ENCODE measurements around the gene B3GNT2. TPM values are rescaled to one million over a fixed set of nuclear protein-coding genes. Genes with fewer than 3 reads are reported as not detected.

The B3GNT2 gene
- polyA plus RNA-seq, 1 experiment = 9.4 TPM

GRCh38 chr2:62163106-62163831 lies 32.6 kb upstream of the B3GNT2 start:
- H3K36me3 ChIP-seq (ENCODE audit: control insufficient read depth, insufficient read depth, low read length) = no peaks in the 10 kb centered on the region
- TF ChIP-seq, protein P1, sequence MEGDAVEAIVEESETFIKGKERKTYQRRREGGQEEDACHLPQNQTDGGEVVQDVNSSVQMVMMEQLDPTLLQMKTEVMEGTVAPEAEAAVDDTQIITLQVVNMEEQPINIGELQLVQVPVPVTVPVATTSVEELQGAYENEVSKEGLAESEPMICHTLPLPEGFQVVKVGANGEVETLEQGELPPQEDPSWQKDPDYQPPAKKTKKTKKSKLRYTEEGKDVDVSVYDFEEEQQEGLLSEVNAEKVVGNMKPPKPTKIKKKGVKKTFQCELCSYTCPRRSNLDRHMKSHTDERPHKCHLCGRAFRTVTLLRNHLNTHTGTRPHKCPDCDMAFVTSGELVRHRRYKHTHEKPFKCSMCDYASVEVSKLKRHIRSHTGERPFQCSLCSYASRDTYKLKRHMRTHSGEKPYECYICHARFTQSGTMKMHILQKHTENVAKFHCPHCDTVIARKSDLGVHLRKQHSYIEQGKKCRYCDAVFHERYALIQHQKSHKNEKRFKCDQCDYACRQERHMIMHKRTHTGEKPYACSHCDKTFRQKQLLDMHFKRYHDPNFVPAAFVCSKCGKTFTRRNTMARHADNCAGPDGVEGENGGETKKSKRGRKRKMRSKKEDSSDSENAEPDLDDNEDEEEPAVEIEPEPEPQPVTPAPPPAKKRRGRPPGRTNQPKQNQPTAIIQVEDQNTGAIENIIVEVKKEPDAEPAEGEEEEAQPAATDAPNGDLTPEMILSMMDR (IDR thresholded peaks at IDR 0.05; ENCODE audit: insufficient read depth, low read depth, low read length) = no peak
- H3K4me3 ChIP-seq (ENCODE audit: low read depth, low read length) = no peak overlapping the region
- ChIA-PET CTCF (interaction anchor here (0.9 to 1.6 kb wide), 3 partner anchors 15 to 58 kb away, joined by 3 to 4 read pairs (median 3); no protein-coding TSS in a partner anchor), POLR2A (no interaction called here)
- no peak for DNase-seq (ENCODE audit: low read depth)
- H3K27me3 ChIP-seq (ENCODE audit: control insufficient read depth, insufficient read depth, low read length) = no peaks in the 10 kb centered on the region

GRCh38 chr2:62163834-62164233 lies 32.1 kb upstream of the B3GNT2 start:
- CTCF ChIA-PET = interaction anchor here (0.9 to 1.6 kb wide), 3 partner anchors 15 to 58 kb away, joined by 3 to 4 read pairs (median 3); no protein-coding TSS in a partner anchor
- DNase-seq (ENCODE audit: low read depth) = no peak
- TF ChIP-seq, protein P1 (IDR thresholded peaks at IDR 0.05; ENCODE audit: insufficient read depth, low read depth, low read length) = no peak
- POLR2A ChIA-PET = no interaction called here
- Histone ChIP-seq H3K27me3 (ENCODE audit: control insufficient read depth, insufficient read depth, low read length) (no peaks in the 10 kb centered on the region), H3K36me3 (ENCODE audit: control insufficient read depth, insufficient read depth, low read length) (no peaks in the 10 kb centered on the region), H3K4me3 (ENCODE audit: low read depth, low read length) (no peak overlapping the region)

DNA sequence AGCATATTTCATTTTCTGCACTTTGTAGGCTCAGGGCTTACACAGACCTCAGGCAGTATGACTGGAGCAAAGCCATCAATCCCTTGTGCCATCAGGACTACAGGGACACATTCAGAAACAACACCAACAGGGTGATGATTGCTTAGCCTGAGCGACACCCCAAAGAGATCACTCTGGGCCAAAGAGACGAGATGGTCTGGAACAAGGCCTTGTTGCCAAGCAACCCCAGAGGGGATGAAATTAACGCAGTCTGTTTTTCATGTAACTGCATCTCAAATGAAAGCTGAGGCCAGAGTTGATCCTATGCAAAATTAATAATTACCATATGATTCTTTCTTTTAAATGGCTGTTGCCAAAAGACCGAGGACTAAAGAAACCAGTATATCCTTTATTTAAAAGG lies 20.2 kb upstream of the B3GNT2 start:
- no peak for DNase-seq (ENCODE audit: low read depth)
- Histone ChIP-seq H3K36me3 (ENCODE audit: control insufficient read depth, insufficient read depth, low read length) (no peaks in the 10 kb centered on the region), H3K27me3 (ENCODE audit: control insufficient read depth, insufficient read depth, low read length) (no peaks in the 10 kb centered on the region), H3K4me3 (ENCODE audit: low read depth, low read length) (no peak overlapping the region)
- TF ChIP-seq, protein P1 (IDR thresholded peaks at IDR 0.05; ENCODE audit: insufficient read depth, low read depth, low read length) = no peak
- CTCF ChIA-PET = interaction anchor here (0.6 kb wide), 1 partner anchor 165 kb away, joined by 3 read pairs; no protein-coding TSS in a partner anchor
- POLR2A ChIA-PET = no interaction called here

DNA sequence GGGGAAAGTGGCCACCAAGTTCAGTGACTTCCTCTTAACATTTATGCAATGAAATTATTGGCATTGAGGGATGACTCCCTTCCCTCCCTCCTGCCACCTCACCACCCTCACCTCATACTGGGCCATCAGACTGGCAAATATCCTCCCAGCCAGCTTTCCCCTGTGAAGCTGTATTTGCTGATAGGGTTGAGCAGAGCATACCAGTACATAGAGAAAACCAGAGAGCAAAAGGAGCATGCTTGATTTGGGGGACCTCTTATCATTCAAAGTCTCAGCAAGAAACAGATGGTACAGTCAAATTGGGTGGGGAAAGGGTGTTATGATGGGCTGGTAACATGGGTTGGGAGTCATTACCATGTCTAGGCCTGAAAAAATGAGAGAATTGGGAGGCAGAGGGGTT lies 19.1 kb upstream of the B3GNT2 start:
- ChIA-PET POLR2A (no interaction called here), CTCF (no interaction called here)
- TF ChIP-seq, protein P1 (IDR thresholded peaks at IDR 0.05; ENCODE audit: insufficient read depth, low read depth, low read length) = no peak

DNA sequence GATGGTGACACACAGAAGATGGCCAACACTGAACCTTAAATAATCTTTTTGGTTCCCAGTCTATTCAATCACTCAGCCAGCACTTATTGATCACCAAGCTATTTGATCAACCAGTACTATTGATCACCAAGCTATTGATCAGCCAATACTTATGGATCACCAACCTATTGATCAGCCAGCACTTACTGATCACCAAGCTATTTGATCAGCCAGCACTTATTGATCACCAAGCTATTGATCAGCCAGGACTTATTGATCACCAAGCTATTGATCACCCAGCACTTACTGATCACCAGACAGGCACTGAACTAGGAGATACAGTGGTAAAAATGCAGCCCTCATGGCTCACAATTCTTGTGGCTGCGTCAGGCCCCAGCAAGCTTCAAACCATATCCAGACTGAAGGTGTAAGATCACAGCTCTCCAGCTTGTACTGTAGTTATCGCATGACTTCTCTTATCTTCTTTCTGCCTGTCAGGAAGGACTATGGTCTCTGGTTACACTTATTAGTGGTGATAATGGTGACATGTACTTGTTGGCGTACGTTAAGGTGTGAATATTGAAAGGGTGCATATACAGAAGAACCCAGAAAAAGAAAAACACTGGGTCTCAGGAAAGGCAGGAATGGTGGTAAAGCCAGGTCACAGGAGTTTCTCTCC lies 18.4 kb upstream of the B3GNT2 start:
- no peaks in the 10 kb centered on the region for H3K27me3 ChIP-seq (ENCODE audit: control insufficient read depth, insufficient read depth, low read length)
- H3K4me3 ChIP-seq (ENCODE audit: low read depth, low read length) = no peak overlapping the region
- POLR2A ChIA-PET = no interaction called here
- no peaks in the 10 kb centered on the region for H3K36me3 ChIP-seq (ENCODE audit: control insufficient read depth, insufficient read depth, low read length)
- DNase-seq (ENCODE audit: low read depth) = no peak
- TF ChIP-seq, protein P1 (IDR thresholded peaks at IDR 0.05; ENCODE audit: insufficient read depth, low read depth, low read length) = no peak
- CTCF ChIA-PET = no interaction called here

More for the DNA sequence above, 19.1 kb upstream of the B3GNT2 start:
- Histone ChIP-seq H3K36me3 (ENCODE audit: control insufficient read depth, insufficient read depth, low read length) (no peaks in the 10 kb centered on the region), H3K4me3 (ENCODE audit: low read depth, low read length) (no peak overlapping the region), H3K27me3 (ENCODE audit: control insufficient read depth, insufficient read depth, low read length) (no peaks in the 10 kb centered on the region)
- no peak for DNase-seq (ENCODE audit: low read depth)

Data from BJ (cell line).